ENCODE data around the gene ATP1A2.

Gene ATP1A2

DNA sequence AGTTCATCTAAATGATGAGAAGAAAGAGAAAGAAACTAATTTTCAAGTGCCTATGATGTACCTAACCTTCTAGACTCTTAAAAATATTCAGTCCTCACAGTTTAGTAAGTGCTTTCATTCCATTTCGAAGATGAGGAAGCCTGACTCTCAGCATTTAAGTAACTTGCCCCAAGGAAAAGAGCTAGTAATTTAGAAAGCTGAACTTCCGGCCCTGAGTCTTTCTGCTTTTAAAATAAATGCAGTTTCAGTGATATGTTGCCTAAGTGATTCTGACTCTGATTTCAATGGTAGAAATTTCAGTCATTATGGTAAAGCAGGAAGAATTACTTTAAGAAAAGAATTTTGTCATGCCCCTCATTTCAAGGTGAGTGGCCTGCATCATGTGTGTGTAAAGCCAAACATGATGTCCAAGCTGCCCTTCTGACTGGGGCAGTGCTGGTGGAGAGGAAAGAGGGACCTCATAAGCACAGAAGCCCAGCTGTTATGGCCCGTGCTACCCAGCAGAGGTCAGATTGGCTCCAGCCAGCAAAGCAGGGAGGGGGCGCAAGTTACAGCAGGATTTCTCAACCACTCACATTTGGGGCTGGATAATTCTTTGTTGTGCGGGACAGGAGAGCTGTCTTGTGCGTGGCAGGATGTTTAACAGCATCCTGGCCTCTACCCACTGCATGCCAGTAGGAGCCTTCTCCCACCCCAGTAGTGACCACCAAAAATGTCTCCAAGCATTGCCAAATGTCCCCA is 46.6 kb downstream of the ATP1A2 start:
- Histone ChIP-seq H3F3A (ENCODE audit: insufficient read depth) (no peaks in the 10 kb centered on the region), H4K20me1 (ENCODE audit: low read depth, low read length) (no peaks in the 10 kb centered on the region), H3K9me2 (replicated peaks; ENCODE audit: insufficient read depth, low read length) (no peaks in the 10 kb centered on the region), H3K4me2 (ENCODE audit: low read depth, low read length, poor library complexity, severe bottlenecking) (no peak overlapping the region), H3K9me3 (ENCODE audit: insufficient read depth, low read length) (no peaks in the 10 kb centered on the region), H3K36me3 (ENCODE audit: low read length) (no peaks in the 10 kb centered on the region), H3K27ac (ENCODE audit: low read depth, low read length) (no peak overlapping the region), H3K27me3 (ENCODE audit: low read length) (no peaks in the 10 kb centered on the region), H2AFZ (ENCODE audit: low read depth, low read length, severe bottlenecking) (no peak overlapping the region), H3K4me3 (ENCODE audit: insufficient read depth, low read length, poor library complexity, severe bottlenecking) (no peak overlapping the region), H3K79me2 (ENCODE audit: insufficient read depth, low read length) (no peaks in the 10 kb centered on the region), H3K9ac (ENCODE audit: low read length) (no peak overlapping the region)
- no peak for TF ChIP-seq EZH2phosphoT487 (conservative IDR thresholded peaks at IDR 0.05; ENCODE audit: low read length)
- TF ChIP-seq, protein P1, sequence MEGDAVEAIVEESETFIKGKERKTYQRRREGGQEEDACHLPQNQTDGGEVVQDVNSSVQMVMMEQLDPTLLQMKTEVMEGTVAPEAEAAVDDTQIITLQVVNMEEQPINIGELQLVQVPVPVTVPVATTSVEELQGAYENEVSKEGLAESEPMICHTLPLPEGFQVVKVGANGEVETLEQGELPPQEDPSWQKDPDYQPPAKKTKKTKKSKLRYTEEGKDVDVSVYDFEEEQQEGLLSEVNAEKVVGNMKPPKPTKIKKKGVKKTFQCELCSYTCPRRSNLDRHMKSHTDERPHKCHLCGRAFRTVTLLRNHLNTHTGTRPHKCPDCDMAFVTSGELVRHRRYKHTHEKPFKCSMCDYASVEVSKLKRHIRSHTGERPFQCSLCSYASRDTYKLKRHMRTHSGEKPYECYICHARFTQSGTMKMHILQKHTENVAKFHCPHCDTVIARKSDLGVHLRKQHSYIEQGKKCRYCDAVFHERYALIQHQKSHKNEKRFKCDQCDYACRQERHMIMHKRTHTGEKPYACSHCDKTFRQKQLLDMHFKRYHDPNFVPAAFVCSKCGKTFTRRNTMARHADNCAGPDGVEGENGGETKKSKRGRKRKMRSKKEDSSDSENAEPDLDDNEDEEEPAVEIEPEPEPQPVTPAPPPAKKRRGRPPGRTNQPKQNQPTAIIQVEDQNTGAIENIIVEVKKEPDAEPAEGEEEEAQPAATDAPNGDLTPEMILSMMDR (IDR thresholded peaks at IDR 0.05; ENCODE audit: insufficient read depth, low read length, poor library complexity, severe bottlenecking): no peak

- Histone ChIP-seq H3K36me3 (ENCODE audit: low read length) (no peaks in the 10 kb centered on the region), H3K4me3 (ENCODE audit: insufficient read depth, low read length, poor library complexity, severe bottlenecking) (no peak overlapping the region), H4K20me1 (ENCODE audit: low read depth, low read length) (no peaks in the 10 kb centered on the region), H3K4me2 (ENCODE audit: low read depth, low read length, poor library complexity, severe bottlenecking) (no peak overlapping the region), H3K27ac (ENCODE audit: low read depth, low read length) (no peak overlapping the region), H3K9ac (ENCODE audit: low read length) (no peak overlapping the region), H3K9me3 (ENCODE audit: insufficient read depth, low read length) (no peaks in the 10 kb centered on the region), H3K27me3 (ENCODE audit: low read length) (no peaks in the 10 kb centered on the region), H3K9me2 (replicated peaks; ENCODE audit: insufficient read depth, low read length) (no peaks in the 10 kb centered on the region), H2AFZ (ENCODE audit: low read depth, low read length, severe bottlenecking) (no peak overlapping the region), H3K79me2 (ENCODE audit: insufficient read depth, low read length) (no peaks in the 10 kb centered on the region), H3F3A (ENCODE audit: insufficient read depth) (no peaks in the 10 kb centered on the region)
- TF ChIP-seq, protein P1 (IDR thresholded peaks at IDR 0.05; ENCODE audit: insufficient read depth, low read length, poor library complexity, severe bottlenecking): no peak
These were observed 47.4 kb downstream of the ATP1A2 start for GRCh38 chr1:160162931-160163330.

DNA sequence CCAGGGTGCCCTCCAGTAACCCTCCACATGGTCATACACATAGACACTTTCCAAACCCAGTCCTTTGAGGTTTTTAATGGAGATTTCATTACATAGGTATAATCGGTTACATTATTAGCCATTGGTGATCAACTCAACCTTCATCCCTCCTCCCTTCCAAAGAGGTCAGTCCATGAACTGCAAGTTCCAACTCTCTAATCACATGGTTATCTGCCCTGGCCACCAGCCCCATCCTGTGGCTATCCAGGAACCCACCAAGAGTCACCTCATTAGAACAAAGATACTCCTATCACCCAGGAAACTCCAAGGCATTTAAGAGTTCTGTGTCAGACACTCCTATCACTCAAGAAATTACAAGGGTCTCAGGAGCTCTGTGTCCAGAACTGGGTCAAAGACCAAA is 48.1 kb downstream of the ATP1A2 start:
- TF ChIP-seq EZH2phosphoT487 (conservative IDR thresholded peaks at IDR 0.05; ENCODE audit: low read length): no peak
- TF ChIP-seq, protein P1 (IDR thresholded peaks at IDR 0.05; ENCODE audit: insufficient read depth, low read length, poor library complexity, severe bottlenecking): no peak
- no peaks in the 10 kb centered on the region for H3K9me3 ChIP-seq (ENCODE audit: insufficient read depth, low read length)
- no peak overlapping the region for H3K9ac ChIP-seq (ENCODE audit: low read length)
- H3K4me2 ChIP-seq (ENCODE audit: low read depth, low read length, poor library complexity, severe bottlenecking): no peak overlapping the region
- no peaks in the 10 kb centered on the region for H3K36me3 ChIP-seq (ENCODE audit: low read length)
- H2AFZ ChIP-seq (ENCODE audit: low read depth, low read length, severe bottlenecking): no peak overlapping the region
- no peak overlapping the region for H3K4me3 ChIP-seq (ENCODE audit: insufficient read depth, low read length, poor library complexity, severe bottlenecking)
- no peaks in the 10 kb centered on the region for H3K9me2 ChIP-seq (replicated peaks; ENCODE audit: insufficient read depth, low read length)
- no peak overlapping the region for H3K27ac ChIP-seq (ENCODE audit: low read depth, low read length)
- H3F3A ChIP-seq (ENCODE audit: insufficient read depth): no peaks in the 10 kb centered on the region
- no peaks in the 10 kb centered on the region for H3K27me3 ChIP-seq (ENCODE audit: low read length)
- H3K79me2 ChIP-seq (ENCODE audit: insufficient read depth, low read length): no peaks in the 10 kb centered on the region
- no peaks in the 10 kb centered on the region for H4K20me1 ChIP-seq (ENCODE audit: low read depth, low read length)

Data from SU-DHL-6 (cell line).